Midbrain (tissue), 1 donor: ENCODE results near the gene KRTDAP.
"Not testable (repeated sequence)": the region's sequence is repeated elsewhere in the genome, so short reads cannot be mapped to it uniquely, and the experiment has no call there.

Source experiments
- DNase-seq: peaks from one replicate; lab custom pipeline; 2025; lab: John Stamatoyannopoulos, UW

Gene KRTDAP

GRCh38 chr19:35484252-35485036, 5.8 kb downstream of the KRTDAP start:
- DNase-seq, result no peak

GRCh38 chr19:35483089-35483488, 7.2 kb downstream of the KRTDAP start:
- DNase-seq, result no peak

GRCh38 chr19:35478794-35479677, 11.2 kb downstream of the KRTDAP start:
- no peak for DNase-seq

GRCh38 chr19:35476149-35476548, 14.1 kb downstream of the KRTDAP start:
- no peak for DNase-seq

- DNase-seq, result not testable (repeated sequence)
Observed at GRCh38 chr19:35474594-35474993, 15.7 kb downstream of the KRTDAP start.

- DNase-seq, result no peak
Observed at GRCh38 chr19:35474104-35474503, 16.2 kb downstream of the KRTDAP start.

GRCh38 chr19:35471946-35472345, 18.3 kb downstream of the KRTDAP start:
- no peak for DNase-seq

GRCh38 chr19:35471075-35471474, 19.2 kb downstream of the KRTDAP start:
- not testable (repeated sequence) for DNase-seq

GRCh38 chr19:35470128-35470527, 20.1 kb downstream of the KRTDAP start:
- DNase-seq, result no peak

- no peak for DNase-seq
Observed at GRCh38 chr19:35468637-35469036, 21.6 kb downstream of the KRTDAP start.

GRCh38 chr19:35466259-35466658, 24.0 kb downstream of the KRTDAP start:
- DNase-seq, result no peak

GRCh38 chr19:35462956-35463355, 27.3 kb downstream of the KRTDAP start:
- not testable (repeated sequence) for DNase-seq

GRCh38 chr19:35462476-35462953, 27.7 kb downstream of the KRTDAP start:
- DNase-seq, result peak; percentile 51

- DNase-seq, result not testable (repeated sequence)
Observed at GRCh38 chr19:35461788-35462187, 28.5 kb downstream of the KRTDAP start.

GRCh38 chr19:35461060-35461459, 29.2 kb downstream of the KRTDAP start:
- DNase-seq, result no peak

GRCh38 chr19:35460608-35461007, 29.7 kb downstream of the KRTDAP start:
- no peak for DNase-seq

- DNase-seq, result no peak
Observed at GRCh38 chr19:35459414-35460082, 30.7 kb downstream of the KRTDAP start.

- no peak for DNase-seq
Observed at GRCh38 chr19:35458731-35459391, 31.4 kb downstream of the KRTDAP start.

- DNase-seq, result no peak
Observed at GRCh38 chr19:35458192-35458591, 32.1 kb downstream of the KRTDAP start.

GRCh38 chr19:35457173-35457572, 33.1 kb downstream of the KRTDAP start:
- DNase-seq, result no peak

- no peak for DNase-seq
Observed at GRCh38 chr19:35455616-35456201, 34.6 kb downstream of the KRTDAP start.
